ENCODE results near the gene OR52A5.
"Not testable (repeated sequence)": the region's sequence is repeated elsewhere in the genome, so short reads cannot be mapped to it uniquely, and the experiment has no call there.

OR52A5 gene

GRCh38 chr11:5137996-5138395, at the start of gene OR52A5:
TSS of gene OR52A5 (minus strand) at chr11:5138356. CDS start at chr11:5132642, 5,714 bp downstream.
- no peak within 1 kb of the TSS for H3K27ac ChIP-seq
- no peak for TF ChIP-seq ZFX (IDR thresholded peaks at IDR 0.05)
- no peak for TF ChIP-seq CTCF (conservative IDR thresholded peaks at IDR 0.05)

- TF ChIP-seq CTCF (conservative IDR thresholded peaks at IDR 0.05) (no peak), ZFX (IDR thresholded peaks at IDR 0.05) (no peak)
- H3K27ac ChIP-seq, result no peak overlapping the region
These were observed 40.1 kb upstream of the OR52A5 start for GRCh38 chr11:5178046-5178837.

- H3K27ac ChIP-seq, result no peak overlapping the region
- TF ChIP-seq CTCF (conservative IDR thresholded peaks at IDR 0.05), result no peak
- no peak for TF ChIP-seq ZFX (IDR thresholded peaks at IDR 0.05)
These were observed 36.8 kb upstream of the OR52A5 start for GRCh38 chr11:5174934-5175333.

GRCh38 chr11:5171856-5172255, 33.7 kb upstream of the OR52A5 start:
- no peak overlapping the region for H3K27ac ChIP-seq
- TF ChIP-seq CTCF (conservative IDR thresholded peaks at IDR 0.05), result no peak
- TF ChIP-seq ZFX (IDR thresholded peaks at IDR 0.05), result no peak

GRCh38 chr11:5165898-5166297, 27.7 kb upstream of the OR52A5 start:
- not testable (repeated sequence) for H3K27ac ChIP-seq

GRCh38 chr11:5164807-5165206, 26.7 kb upstream of the OR52A5 start:
- H3K27ac ChIP-seq, result not testable (repeated sequence)

- H3K27ac ChIP-seq, result not testable (repeated sequence)
These were observed 22.9 kb upstream of the OR52A5 start for GRCh38 chr11:5161045-5161444.

GRCh38 chr11:5160217-5160616, 22.1 kb upstream of the OR52A5 start:
- not testable (repeated sequence) for H3K27ac ChIP-seq

- TF ChIP-seq CTCF (conservative IDR thresholded peaks at IDR 0.05) (no peak), ZFX (IDR thresholded peaks at IDR 0.05) (no peak)
- no peak overlapping the region for H3K27ac ChIP-seq
These were observed 21.6 kb upstream of the OR52A5 start for GRCh38 chr11:5159806-5160205.

- TF ChIP-seq CTCF (conservative IDR thresholded peaks at IDR 0.05) (no peak), ZFX (IDR thresholded peaks at IDR 0.05) (no peak)
- no peak within 1 kb of the TSS for H3K27ac ChIP-seq
These were observed 16.5 kb upstream of the OR52A5 start, which contains the start of gene OR52A1 for GRCh38 chr11:5154657-5155056. TSS of gene OR52A1 (minus strand) at chr11:5154757. CDS start at chr11:5152369, 2,388 bp downstream.
